Body of pancreas (tissue), 4 donors: ENCODE data around the gene DBP.

ENCODE experiments used
- CTCF ChIP-seq, 7 experiments: fragments of 450-650 bp in 4 of 7; fragments of 200-600 bp in 3 of 7; sonication (generic) in 3 of 7; IDR thresholded peaks; one replicate each; pipeline ENCODE4 v1.5.1; 2016 to 2019; ENCODE audit warnings: antibody characterized with exemption in 7 of 7
- POLR2A ChIP-seq, 3 donors: fragments of 450-650 bp; IDR thresholded peaks; one replicate each; pipeline ENCODE4 v1.6.1; 2016; ENCODE audit warnings: antibody characterized with exemption in 3 of 3, mild to moderate bottlenecking in 2 of 3

- TF ChIP-seq CTCF (IDR thresholded peaks at IDR 0.05), result no peak
- TF ChIP-seq POLR2A (IDR thresholded peaks at IDR 0.05), result no peak
These were observed 43.9 kb upstream of the DBP start for GRCh38 chr19:48681127-48681470.
